ENCODE results near the gene UBL5.
"Not testable (repeated sequence)": the region's sequence is repeated elsewhere in the genome, so short reads cannot be mapped to it uniquely, and the experiment has no call there.

DNA sequence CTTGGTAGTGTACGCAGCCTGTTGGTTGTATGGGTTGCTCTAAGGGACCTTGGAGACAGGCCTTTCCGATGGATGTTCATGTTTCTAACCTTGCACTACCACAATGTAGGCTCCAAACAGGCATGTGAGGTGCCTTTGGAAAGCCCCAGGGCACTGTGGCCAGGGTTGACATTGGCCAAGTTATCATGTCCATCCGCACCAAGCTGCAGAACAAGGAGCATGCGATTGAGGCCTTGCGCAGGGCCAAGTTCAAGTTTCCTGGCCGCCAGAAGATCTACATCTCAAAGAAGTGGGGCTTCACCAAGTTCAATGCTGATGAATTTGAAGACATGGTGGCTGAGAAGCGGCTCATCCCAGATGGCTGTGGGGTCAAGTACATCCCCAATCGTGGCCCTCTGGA lies 7.7 kb upstream of the UBL5 start:
- TF ChIP-seq, protein P1, sequence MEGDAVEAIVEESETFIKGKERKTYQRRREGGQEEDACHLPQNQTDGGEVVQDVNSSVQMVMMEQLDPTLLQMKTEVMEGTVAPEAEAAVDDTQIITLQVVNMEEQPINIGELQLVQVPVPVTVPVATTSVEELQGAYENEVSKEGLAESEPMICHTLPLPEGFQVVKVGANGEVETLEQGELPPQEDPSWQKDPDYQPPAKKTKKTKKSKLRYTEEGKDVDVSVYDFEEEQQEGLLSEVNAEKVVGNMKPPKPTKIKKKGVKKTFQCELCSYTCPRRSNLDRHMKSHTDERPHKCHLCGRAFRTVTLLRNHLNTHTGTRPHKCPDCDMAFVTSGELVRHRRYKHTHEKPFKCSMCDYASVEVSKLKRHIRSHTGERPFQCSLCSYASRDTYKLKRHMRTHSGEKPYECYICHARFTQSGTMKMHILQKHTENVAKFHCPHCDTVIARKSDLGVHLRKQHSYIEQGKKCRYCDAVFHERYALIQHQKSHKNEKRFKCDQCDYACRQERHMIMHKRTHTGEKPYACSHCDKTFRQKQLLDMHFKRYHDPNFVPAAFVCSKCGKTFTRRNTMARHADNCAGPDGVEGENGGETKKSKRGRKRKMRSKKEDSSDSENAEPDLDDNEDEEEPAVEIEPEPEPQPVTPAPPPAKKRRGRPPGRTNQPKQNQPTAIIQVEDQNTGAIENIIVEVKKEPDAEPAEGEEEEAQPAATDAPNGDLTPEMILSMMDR (IDR thresholded peaks at IDR 0.05; ENCODE audit: low read length): not testable (repeated sequence)
- not testable (repeated sequence) for TF ChIP-seq EZH2 (IDR thresholded peaks at IDR 0.05; ENCODE audit: borderline replicate concordance, low read length)
